Measurements from ENCODE around the gene SPECC1.
"Not testable (repeated sequence)": the region's sequence is repeated elsewhere in the genome, so short reads cannot be mapped to it uniquely, and the experiment has no call there.

The SPECC1 gene

DNA sequence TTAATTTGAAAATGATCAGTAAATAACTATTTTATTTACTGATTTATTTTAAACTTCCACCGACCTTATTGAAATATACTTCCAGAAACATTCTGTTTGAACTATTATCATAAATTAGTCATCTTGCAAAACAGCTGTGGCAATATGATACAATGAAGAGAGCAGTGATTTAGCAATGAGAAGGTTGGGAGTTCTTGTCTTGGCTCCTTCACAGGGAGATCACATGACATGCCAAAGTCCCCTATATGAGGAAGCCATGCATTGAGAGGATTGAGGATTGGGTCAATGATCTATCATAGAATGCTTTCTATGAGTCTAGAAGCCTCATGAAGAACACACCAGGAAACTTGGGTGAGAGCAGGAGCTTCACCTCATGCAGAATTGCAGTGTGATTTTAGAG, 235.5 kb downstream of the SPECC1 start:
- DNase-seq = no peak

DNA sequence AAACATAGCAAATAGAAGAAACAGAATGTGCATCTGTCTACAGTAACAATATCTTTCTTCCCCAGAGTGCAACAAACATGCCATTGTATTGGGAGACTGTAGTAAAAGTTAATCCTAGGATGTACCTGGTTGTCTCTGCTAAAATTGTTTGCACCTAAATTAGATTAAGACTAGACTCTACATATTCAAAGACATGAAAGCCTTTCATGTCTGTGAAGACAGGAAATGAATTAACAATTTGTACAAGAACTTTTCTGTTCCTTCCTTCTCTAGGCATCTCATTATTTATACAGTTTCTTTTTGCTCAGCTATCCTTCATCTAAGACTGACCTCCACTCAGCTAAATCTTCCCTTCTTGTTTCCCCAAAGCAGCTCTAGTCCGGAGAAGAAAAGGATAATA, 237.5 kb downstream of the SPECC1 start:
- DNase-seq = no peak

DNA sequence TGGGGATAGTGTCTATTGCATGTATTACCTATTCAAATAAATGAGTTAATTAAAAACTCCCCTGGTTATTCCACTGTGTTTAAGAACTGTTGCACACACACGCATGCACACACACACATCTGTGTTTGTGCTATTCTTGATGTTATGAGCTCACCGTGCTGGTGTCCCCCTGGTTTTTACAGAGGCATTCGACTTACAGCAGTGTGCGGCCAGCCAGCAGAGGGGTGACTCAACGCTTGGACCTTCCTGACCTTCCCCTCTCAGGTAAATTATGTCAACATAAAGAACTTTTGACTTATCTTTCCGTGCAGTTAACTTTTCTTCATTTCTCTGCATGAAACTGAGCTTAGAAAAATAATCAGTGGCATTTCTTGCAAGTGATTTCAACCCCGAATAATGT, 244.2 kb downstream of the SPECC1 start:
- DNase-seq = no peak

DNA sequence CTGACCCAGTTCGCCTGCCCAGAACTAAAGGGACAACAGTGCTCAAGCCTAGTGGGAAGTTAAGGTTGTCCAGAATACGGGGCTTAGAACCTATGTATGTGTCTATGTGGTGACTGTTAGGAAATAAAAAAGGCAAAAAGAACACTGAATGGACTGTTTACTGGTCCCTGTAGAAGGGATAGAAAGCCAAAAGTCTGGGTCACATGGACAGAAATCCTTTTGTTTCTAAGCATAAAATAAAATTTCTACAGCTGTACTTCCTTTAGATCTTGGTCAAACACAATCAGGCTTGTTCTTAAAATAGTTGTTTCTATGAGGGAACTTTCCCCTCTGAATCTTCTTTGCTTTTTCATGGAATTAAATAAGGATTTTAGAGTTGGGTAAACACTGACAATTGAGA, 245.4 kb downstream of the SPECC1 start:
- DNase-seq = no peak

DNA sequence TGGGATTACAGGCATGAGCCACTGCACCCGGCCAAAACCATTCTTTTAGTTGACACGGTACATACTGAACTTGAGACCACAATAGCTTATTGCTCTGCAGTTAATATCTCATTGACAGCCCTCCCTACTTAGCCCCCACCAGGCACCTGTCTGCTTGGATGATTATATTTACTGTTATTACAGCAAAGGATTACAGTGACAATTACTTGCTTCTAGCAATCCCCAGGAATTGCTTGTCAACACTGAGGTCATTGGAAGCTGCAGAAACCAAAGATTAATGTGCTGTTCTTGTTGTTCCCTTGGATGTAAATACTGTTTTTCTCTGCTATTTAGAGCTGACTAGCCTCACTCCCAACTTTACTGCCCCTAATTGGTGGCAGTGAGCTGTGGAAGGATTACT, 247.0 kb downstream of the SPECC1 start:
- DNase-seq = no peak

DNA sequence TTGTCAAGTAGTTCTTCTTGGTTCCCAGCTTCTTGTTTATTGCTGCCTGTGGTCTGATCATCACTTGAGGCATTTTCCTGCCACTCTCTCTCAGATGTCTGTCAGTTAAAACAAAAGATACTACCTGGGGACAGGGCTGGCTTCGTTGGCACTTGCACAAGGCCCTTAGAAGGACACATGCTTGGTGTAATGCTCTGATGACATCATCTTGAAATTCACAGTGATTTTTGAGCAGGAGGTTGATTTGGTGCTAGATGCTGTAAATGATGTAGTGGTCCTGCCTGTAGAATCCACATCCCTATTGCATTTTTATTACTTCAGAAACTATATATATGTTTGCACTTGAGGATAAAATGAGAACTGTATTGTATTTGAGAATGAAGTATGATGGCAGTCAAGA, 247.8 kb downstream of the SPECC1 start:
- no peak for DNase-seq

DNA sequence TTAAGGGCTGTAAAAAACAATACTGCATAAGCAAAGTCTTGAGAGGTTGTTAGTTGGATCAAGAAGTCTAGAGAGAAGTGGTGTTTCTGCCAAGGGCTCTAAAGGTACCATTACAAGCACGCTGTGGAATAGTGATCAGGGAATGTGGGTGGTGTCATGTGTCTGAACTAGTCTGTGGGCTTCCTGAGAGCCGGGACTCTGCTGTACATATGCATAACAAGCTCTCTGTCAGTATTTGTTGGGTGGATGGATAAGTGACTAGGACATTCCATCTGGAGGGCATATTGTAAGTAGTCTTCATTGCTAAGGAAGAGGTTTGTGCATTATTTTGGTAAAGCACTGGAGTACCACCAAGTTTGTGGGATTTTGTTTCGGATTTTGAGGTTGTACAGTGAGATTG, 248.6 kb downstream of the SPECC1 start:
- no peak for DNase-seq

DNA sequence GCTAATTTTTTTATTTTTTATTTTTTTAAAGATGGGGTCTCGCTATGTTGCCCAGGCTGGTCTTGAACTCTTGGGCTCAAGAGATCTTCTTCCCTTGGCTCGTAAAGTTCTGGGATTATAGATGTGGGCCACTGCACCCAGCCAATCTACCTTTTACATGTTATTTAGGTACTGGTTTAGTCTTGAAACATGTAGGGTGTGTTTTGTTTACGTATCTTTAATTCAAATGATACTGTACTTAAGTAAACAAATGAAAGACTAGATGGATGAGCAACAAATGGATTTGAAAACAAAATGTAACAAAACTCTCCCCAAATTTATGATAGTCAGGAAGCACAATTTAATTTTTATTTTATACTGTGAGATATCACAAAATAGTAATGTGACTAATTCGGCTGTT, 250.5 kb downstream of the SPECC1 start:
- DNase-seq = no peak

DNA sequence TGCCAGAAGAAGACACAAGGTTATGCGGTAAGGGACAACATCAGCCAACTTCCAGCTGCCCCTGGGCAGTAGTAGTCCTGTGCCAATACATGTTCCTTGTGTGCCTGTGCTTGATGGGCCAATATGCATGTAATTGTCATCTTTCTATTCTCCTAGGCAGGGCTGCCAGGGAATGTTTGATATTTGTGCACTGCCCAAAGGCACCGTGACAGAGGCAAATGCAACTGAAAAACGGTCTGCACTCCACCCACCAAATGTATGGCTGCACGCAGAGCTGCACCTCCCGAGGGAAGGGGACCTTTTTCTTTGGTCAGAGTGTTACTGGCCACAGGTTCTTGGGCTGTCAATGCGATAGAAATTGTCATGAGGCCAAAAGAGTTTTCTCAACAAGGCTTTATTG, 251.1 kb downstream of the SPECC1 start:
- DNase-seq = no peak

DNA sequence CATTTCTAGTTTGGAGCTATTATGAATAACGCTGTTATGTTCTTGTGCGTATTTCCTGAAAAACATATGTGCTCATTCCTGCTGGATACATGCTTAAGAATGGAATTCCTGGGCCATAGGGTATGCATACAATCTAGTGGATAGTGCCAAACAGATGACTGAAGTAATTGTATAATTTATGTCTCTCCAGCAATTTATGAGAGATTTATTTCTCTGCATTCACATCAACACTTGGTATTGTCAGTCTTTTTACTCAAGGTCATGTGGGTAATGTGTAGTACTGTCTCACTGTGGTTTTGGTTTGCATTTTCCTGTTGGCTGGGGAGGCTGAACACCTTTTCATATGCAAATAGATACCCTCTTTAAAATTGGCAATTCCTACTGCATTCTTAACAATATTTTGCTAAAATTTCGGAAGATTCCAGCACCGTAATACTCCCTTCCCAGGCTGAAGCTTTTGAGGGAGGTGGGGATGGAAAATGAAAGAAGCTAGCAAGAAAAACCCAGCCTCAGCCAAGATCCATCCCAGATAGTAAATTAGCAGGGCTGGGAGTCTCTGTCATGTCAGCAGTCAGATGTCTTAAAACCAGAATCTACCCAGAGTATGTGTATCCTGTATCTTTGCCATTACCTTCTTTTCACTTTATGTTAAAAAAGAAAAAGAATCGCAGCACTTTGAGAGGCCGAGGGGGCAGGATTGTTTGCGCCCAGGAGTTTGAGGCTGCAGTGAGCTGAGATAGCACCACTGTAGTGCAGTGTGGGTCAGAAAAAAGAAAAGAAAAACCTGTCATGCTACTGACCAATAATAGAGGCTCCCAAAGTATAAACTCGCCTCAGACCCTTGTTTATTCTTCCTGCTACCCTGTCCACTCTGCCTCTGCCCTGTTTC, 253.3 kb downstream of the SPECC1 start:
- DNase-seq = no peak

DNA sequence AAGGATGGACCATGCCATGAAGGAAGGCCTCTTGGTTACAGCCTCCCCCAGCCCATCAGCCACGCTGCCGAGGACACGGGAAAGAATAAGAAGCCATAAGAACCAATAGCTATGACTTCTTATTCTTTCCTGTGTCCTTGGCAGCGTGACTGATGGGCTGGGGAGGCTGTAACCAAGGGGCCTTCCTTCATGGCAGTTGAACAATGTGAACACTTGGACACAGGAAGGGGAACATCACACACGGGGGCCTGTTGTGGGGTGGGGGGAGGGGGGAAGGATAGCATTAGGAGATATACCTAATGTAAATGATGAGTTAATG, 253.9 kb downstream of the SPECC1 start:
- DNase-seq = not testable (repeated sequence)

DNA sequence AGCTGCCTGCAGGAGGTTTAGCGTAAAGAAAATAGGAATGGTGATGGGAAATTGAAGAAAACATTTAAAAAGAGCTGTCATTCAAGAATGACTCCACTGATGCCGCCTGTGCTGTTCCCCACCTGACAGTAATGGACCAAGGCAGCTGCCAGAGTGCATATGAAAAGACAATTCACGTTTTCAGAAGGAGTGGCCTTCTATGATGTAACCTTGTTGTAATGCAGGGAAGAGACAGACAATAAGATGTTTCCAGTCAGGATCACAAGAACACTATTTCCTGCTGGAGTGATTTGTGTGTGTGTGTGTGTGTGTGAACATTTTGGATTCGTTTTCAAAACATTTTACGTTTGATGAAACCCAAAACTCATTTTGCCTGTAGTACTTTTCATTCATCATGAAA, 254.4 kb downstream of the SPECC1 start:
- no peak for DNase-seq

DNA sequence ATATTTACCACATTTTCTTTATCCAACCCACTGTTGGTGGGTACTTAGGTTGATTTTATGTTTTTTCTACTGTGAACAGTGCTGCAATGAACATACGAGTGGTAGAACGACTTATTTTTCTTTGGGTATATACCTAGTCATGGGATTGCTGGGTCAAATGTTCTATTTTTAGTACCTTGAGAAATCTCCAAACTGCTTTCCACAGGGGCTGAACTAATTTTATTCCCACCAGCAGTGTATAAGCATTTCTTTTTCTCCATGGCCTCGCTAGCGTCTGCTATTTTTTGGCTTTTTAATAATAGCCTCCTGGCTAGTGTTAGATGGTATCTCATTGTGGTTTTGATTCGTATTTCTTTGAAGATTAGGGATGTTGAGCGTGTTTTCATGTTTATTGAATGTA, 255.8 kb downstream of the SPECC1 start:
- DNase-seq = no peak

DNA sequence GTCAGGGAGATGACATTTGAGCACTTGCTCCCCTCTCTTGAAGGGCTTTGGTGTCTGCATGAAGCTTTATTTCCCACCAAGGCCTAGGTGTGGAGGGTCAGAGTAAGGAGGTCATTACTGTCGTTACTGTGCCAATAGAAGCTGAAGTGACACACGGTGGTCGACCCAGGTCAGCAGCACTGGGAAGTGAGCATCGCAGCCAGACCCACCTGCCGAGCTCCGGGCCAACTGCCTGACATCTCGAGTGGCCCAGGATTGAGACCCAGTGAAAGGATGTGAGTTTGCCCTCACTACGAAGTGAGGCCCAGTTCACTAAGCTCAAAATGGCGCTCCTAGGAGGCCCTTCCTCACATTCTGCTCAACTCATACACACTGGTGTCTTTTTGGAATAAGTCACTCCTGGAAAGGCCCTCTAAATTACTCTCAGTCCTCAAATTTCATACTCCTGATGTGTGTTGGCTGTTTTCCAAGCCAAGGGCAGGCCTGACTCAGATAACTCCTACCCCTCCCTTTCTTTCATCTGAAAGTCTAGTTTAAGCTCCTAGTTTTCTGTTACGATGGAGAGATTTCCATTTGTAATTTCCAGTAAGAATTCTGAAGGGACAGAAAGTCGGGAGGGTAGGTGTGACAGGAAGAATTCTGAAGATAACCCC, 257.8 kb downstream of the SPECC1 start:
- DNase-seq = no peak

DNA sequence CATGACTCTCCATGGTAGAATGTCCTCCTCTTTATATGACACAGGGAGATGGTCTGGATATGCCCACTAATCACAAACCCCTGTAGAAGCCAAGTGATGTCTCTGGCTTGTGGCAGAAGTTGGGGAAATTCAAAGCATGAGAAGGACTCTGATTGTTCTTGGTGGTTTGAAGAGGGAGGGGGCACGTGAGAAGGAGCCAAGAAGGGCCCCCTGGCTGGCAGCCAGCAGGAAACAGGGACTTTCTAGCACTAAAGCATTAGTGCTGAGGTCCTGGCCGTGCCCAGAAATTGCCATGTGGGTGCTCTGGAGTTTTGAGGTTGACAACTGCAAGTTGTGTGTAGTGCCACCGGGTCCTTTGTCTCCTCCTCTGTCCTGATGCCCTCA, 258.3 kb downstream of the SPECC1 start:
- no peak for DNase-seq

DNA sequence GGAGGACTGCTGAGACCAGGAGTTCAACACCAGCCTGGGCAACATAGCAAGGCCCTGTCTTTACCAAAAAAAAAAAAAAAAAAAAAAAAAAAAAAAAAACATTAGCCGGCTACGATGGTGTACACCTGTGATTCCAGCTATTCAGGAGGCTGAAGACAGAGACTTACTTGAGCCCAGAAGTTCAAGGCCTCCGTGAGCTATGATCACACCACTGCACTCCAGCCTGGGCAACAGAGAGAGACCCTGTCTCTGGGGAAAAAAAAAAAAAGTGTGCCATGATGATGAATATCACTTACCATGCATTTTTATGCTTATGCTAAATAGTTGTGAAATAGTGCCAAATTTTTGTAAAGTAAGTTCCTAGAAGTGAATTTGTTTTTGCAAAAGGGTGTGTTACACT, 261.2 kb downstream of the SPECC1 start:
- no peak for DNase-seq

DNA sequence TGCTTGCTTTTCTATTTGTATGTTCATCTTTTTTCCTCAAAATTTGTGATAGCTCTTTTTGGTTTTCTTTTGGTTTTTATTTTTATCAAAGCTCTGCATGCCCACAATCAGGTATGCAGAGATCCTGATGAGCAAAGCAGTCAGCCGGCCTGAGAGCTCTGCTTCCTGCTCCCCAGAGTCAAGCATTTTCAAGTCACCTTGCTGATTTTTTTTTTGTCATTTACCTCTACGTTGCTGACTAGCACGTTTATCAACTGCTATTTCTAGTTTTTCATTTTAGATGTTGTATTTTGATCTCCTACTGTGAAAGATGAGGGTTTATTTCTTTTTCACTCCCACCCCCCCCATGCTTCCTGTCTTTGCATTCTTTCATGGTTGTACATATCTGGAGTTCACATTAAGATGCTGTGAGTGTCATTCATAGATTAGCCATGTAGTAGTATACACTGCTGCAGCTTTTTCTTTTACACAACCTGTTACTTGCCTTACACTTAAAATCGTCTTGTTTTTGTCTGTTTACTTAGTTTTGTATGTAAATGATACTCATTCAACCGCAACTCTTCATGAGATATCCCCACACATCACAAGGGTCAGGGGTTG, 262.0 kb downstream of the SPECC1 start:
- no peak for DNase-seq

DNA sequence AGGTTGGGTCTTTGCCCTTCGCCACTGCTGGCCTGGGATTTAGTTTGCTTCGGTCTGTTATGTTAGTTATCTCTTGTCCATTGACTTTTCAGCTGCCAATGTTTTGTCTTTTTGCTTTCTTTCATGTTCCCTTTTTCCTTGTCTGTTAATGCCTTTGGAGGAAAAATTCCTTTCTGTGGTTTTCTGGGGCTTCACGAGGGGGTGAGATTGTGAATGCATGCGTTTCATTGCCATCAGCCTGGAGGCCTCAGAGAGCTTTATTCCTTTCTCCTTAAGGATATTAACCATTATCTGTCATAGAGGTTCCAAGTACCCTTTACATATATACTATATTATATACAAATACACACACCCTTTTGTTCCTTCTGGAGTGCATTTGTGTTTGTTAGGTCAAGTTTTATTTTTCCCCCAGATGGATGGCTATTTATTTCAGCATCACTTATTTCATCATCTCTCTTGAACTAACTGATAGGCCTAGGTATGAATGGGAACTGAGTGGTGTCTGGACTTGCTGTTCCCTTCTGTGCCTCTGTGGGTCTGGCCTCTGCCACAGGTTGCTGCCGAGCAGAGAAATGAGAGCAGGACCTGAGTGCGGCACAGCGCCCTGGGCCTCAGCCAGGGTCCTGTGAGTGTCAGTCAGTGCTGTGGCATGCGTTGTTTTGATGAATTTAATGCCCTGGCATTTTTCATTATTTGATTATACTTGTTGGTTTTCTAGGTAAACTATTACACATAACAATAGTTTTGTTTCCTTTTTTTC, 264.8 kb downstream of the SPECC1 start:
- no peak for DNase-seq

DNA sequence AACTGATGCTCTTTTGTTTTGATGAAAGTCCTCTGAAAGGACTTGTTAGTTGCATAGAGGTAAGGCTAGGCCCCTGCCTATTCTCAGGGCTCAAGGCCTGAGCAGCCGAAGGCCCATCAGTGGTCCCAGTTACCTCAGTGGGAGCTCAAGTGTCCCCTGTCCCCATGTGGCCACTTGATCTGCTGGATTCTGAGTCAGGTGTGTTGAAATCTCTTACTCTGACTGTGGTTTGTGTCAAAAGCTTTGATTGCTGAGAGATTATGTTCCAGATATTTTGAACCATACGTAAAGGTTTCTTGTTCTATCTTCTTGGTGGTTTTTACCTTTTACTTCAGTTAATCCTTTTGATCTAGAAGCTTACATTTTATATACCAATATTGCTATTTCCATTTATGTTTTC, 266.5 kb downstream of the SPECC1 start:
- DNase-seq = no peak

DNA sequence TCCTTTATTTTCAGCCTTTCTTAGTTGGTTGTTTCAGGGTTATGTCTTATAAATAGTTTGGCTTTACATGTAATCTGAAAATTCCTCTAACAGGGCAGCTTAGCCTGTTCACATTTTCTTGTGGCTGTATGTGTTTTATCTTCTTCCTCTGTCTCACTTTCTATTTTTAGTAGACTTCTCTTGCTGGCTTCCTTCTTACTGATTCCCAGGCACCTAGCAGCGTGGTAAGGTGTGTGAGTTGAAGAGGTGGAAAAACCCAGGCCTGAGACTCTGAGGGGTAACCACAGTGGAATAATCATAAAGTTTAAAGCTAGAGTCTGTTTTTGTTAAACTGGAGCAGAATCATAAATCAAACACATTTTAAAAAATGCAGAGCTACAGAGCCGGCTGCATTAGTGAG, 267.3 kb downstream of the SPECC1 start:
- no peak for DNase-seq

DNA sequence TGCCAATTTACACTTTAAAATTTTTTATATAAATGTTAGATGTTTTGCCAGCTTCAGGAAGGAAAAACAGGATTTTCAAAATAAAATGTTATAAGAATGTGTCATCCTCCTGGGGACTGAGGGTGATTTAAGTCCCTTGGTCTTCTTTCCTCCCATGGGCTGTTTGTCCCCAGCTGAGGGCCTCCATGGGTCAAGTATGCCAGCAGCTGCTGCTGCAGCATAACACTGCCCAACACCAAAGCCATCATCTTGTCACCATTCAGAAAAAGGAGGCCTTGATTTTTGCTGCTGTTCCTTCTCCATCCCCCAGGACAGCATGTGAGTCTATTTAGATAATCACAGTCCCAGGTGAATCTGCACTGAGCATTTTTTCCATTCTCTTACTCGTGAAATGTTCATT, 269.6 kb downstream of the SPECC1 start:
- no peak for DNase-seq

DNA sequence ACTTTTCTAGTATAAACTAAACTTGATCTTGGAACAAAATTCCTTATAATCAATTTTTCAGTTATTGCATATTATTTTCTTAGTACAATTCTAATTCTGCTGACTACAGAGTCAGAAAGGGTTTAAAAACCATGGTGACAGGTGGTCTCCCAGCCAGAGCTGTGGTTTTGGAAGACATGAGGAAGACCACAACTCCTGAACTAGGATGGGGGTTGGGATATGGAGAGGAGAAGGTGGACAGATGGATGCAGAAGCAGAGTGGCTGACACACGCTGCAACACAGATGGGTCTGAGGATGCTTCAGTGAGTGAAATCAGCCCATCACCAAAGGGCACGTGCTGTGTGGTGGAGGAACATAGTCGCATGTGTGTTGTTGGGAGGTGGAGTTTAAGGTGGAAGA, 270.5 kb downstream of the SPECC1 start:
- DNase-seq = no peak

DNA sequence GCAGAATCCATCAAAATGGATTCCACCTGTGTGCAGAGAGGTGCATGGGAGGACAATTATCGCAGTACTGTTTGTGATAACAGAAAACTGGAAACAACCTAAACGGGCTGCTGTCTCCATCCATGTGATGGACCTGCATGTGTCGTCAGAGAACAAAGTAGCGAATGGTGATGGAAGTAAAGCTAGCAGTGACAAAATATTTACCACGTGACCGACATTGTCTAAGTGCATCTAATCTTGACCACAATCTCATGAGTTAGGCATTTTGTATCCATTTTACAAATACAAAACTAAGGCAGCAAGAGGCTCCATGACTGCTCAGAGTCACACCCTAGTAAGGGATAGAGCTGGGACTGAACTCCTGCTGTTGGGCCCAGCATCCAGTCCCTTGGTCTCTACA, 270.9 kb downstream of the SPECC1 start:
- no peak for DNase-seq

DNA sequence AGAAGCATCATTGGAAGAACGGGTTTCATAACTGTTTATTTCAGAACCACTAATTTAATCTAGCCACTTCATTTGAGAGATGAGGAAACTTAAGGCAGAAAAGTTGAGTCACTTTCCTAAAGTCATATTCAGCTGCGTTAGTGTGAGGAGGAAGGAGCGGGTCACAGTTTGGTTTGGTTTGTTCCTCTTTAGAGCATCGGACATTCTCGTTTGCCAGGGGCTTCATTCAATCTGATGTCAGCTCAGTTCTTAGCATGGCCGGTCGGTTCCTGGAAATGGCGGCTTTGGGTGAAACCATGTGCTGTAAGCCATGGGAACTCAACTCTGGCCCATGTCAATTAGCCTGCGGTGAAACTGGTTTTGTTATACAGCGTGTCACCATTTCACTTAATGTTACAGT, 271.7 kb downstream of the SPECC1 start:
- DNase-seq = no peak

Measured in cerebellar nuclear complex (tissue), 1 donor.